ENCODE data around the gene IL32. TPM values are rescaled to one million over a fixed set of nuclear protein-coding genes. Genes with fewer than 3 reads are reported as not detected.

IL32 gene
- total RNA-seq, 1 experiment from 2014 or later = 4.5 TPM

- no peaks in the 10 kb centered on the region for H3K4me1 ChIP-seq (ENCODE audit: insufficient read depth, low read length, poor library complexity, severe bottlenecking)
- no peak for TF ChIP-seq CTCF (conservative IDR thresholded peaks at IDR 0.05; ENCODE audit: low read depth, low read length)
- TF ChIP-seq EZH2 (IDR thresholded peaks at IDR 0.05; ENCODE audit: borderline replicate concordance, low read depth, low read length, poor library complexity, severe bottlenecking) = no peak
- H3K9me3 ChIP-seq (ENCODE audit: low read depth, low read length, poor library complexity, severe bottlenecking) = no peaks in the 10 kb centered on the region
- DNase-seq (ENCODE audit: low spot score) = no peak
- intact Hi-C loops (cut with micrococcal nuclease; ENCODE audit: unreplicated experiment) = no loop called here
- H3K27me3 ChIP-seq (replicated peaks; ENCODE audit: insufficient read depth, low read depth, low read length, poor library complexity) = peaks cover 20% of the 10 kb centered on the region
- BruUV-seq (replicated peaks) = no TSS peak
- no peak overlapping the region for H3K4me3 ChIP-seq (ENCODE audit: low read depth, low read length, poor library complexity, severe bottlenecking)
- ChIA-PET POLR2A (ENCODE audit: low non-redundant PET) (no interaction called here), CTCF (no interaction called here)
- no peaks in the 10 kb centered on the region for H3K36me3 ChIP-seq (ENCODE audit: insufficient read depth, low read length, poor library complexity, severe bottlenecking)
- no peak overlapping the region for H3K27ac ChIP-seq (ENCODE audit: low read depth, low read length, poor library complexity, severe bottlenecking)
Measured at GRCh38 chr16:3044708-3045107, 20.7 kb upstream of the IL32 start.

- no peak for DNase-seq (ENCODE audit: low spot score)
Measured at GRCh38 chr16:3045758-3046640, 19.4 kb upstream of the IL32 start, which contains the start of gene MMP25. MMP25 (plus strand) TSS chr16:3046561; CDS start chr16:3046918, 357 bp downstream.

More at GRCh38 chr16:3045758-3046640, 19.4 kb upstream of the IL32 start, which contains the start of gene MMP25:
- Histone ChIP-seq H3K4me1 (ENCODE audit: insufficient read depth, low read length, poor library complexity, severe bottlenecking) (no peaks in the 10 kb centered on the region), H3K27ac (ENCODE audit: low read depth, low read length, poor library complexity, severe bottlenecking) (no peak within 1 kb of the TSS), H3K27me3 (replicated peaks; ENCODE audit: insufficient read depth, low read depth, low read length, poor library complexity) (peaks cover 20% of the 10 kb centered on the region), H3K4me3 (ENCODE audit: low read depth, low read length, poor library complexity, severe bottlenecking) (peak within 1 kb of the TSS; percentile 51), H3K36me3 (ENCODE audit: insufficient read depth, low read length, poor library complexity, severe bottlenecking) (no peaks in the 10 kb centered on the region), H3K9me3 (ENCODE audit: low read depth, low read length, poor library complexity, severe bottlenecking) (no peaks in the 10 kb centered on the region)
- POLR2A ChIA-PET (ENCODE audit: low non-redundant PET) = interaction anchor here (0.6 kb wide), 1 partner anchor 185 kb away, joined by 5 read pairs; no protein-coding TSS in a partner anchor
- no TSS peak for BruUV-seq (replicated peaks)
- TF ChIP-seq CTCF (conservative IDR thresholded peaks at IDR 0.05; ENCODE audit: low read depth, low read length) = no peak
- TF ChIP-seq EZH2 (IDR thresholded peaks at IDR 0.05; ENCODE audit: borderline replicate concordance, low read depth, low read length, poor library complexity, severe bottlenecking) = peak; percentile 27
- intact Hi-C loops (cut with micrococcal nuclease; ENCODE audit: unreplicated experiment) = no loop called here
- CTCF ChIA-PET = interaction anchor here (0.6 to 1.4 kb wide), 3 partner anchors 15 to 84 kb away, joined by 3 to 5 read pairs (median 4); no protein-coding TSS in a partner anchor

Data from A673 (cell line).